Pancreas (tissue), 10 donors: Measurements from ENCODE around the gene EMP1. TPM values are rescaled to one million over a fixed set of nuclear protein-coding genes. Genes with fewer than 3 reads are reported as not detected.

Source experiments
- ATAC-seq, 4 donors: fragments of 200-7000 bp; cut with Tn5 transposase; one replicate each; pipeline versions ENCODE4 v1.8.0 to v1.9.1; 2020; ENCODE audit warnings: mild to moderate bottlenecking in 4 of 4, moderate library complexity in 4 of 4
- DNase-seq, 6 donors: peaks; one replicate each; pipeline ENCODE4 v3.0.0-alpha.2; 2020
- FAIRE-seq: peaks from 2 replicates; lab custom pipeline; 2012; peaks lifted over from hg19 to GRCh38; lab: Jason Lieb, UNC
- H3K27ac ChIP-seq, 4 donors: fragments of 200-600 bp; sonication (generic); 1 replicate in 3 of 4; 2 replicates in 1 of 4; pipeline versions ENCODE4 v1.5.0 to v1.8.0; 2020
- H3K27me3 ChIP-seq, 4 donors: fragments of 200-600 bp; one replicate each; pipeline ENCODE4 v1.8.0; 2021
- H3K36me3 ChIP-seq, 3 donors: fragments of 200-600 bp; sonication (generic) in 1 of 3; one replicate each; pipeline versions ENCODE4 v1.5.0 to v1.8.0; 2020 to 2021
- H3K4me1 ChIP-seq, 3 donors: fragments of 200-600 bp; one replicate each; pipeline ENCODE4 v1.8.0; 2021
- H3K4me3 ChIP-seq, 4 donors: fragments of 200-600 bp; sonication (generic) in 2 of 4; one replicate each; pipeline versions ENCODE4 v1.5.0 to v1.8.0; 2020 to 2021
- H3K9me3 ChIP-seq, 4 donors: fragments of 200-600 bp; one replicate each; pipeline ENCODE4 v1.8.0; 2021
- WGBS, 2 donors: extraction: QIAGEN DNeasy Blood & Tissue Kit; methylation state at CpG; one replicate each; pipeline ENCODE4 v1.1.7; 2013; 5-methylcytosine and 5-hydroxymethylcytosine counted together
- intact Hi-C, 3 donors: fragments of 100-400 bp; cut with DNase I; formaldehyde crosslinking; loops; one replicate each; pipeline versions ENCODE4 v1.11.1 to v1.14.2; 2022
- polyA plus RNA-seq, 2 donors: library from polyadenylated mRNA; stranded (reverse); fragments of 200-250 nt; gene quantifications; one replicate each; pipeline ENCODE4 v1.2.3, GENCODE V29; 2013
- total RNA-seq, 6 donors: library from RNA; stranded (reverse); fragmentation: NEBNext Ultra II Directional in 4 of 6; extraction: Animal tissue kit (Norgen Biotek cat#: 25700) in 4 of 6; gene quantifications; one replicate each; pipeline versions ENCODE4 v1.2.1 to v1.2.4, GENCODE V29; 2021 to 2023
- TF ChIP-seq, protein P1 (sequence below), 4 donors: fragments of 200-600 bp; sonication (generic) in 3 of 4; IDR thresholded peaks; one replicate each; pipeline versions ENCODE4 v1.5.0 to v1.8.0; 2021; ENCODE audit warnings: antibody characterized with exemption in 4 of 4
- donor health status: healthy with polysubstance abuse.
- donor health status: DM: no; HTN: no; CAD: no; lungs with moderate emphysema.
- donor health status: DM: no; HTN: no; CAD: no.
- donor health status: control.
- donor health status: control.
- donor health status: Bipolar disorder and iron deficiency.
- donor health status: DM: yes; HTN: yes; CAD: no.
- donor health status: DM: no; HTN: no; CAD: no.
- donor health status: DM: no; HTN: no; CAD: no.
- donor health status: DM: yes; HTN: yes; CAD: no.

The EMP1 gene
- total and polyA plus RNA-seq, 8 donors: 5.8 to 43.4 (median 18.7) TPM

- DNase-seq (no peak), ATAC-seq (no peak), FAIRE-seq (no peak)
- TF ChIP-seq, protein P1, sequence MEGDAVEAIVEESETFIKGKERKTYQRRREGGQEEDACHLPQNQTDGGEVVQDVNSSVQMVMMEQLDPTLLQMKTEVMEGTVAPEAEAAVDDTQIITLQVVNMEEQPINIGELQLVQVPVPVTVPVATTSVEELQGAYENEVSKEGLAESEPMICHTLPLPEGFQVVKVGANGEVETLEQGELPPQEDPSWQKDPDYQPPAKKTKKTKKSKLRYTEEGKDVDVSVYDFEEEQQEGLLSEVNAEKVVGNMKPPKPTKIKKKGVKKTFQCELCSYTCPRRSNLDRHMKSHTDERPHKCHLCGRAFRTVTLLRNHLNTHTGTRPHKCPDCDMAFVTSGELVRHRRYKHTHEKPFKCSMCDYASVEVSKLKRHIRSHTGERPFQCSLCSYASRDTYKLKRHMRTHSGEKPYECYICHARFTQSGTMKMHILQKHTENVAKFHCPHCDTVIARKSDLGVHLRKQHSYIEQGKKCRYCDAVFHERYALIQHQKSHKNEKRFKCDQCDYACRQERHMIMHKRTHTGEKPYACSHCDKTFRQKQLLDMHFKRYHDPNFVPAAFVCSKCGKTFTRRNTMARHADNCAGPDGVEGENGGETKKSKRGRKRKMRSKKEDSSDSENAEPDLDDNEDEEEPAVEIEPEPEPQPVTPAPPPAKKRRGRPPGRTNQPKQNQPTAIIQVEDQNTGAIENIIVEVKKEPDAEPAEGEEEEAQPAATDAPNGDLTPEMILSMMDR (IDR thresholded peaks at IDR 0.05): no peak
- Histone ChIP-seq H3K36me3 (no peaks in the 10 kb centered on the region), H3K9me3 (no peaks in the 10 kb centered on the region), H3K27ac (no peak overlapping the region), H3K27me3 (no peaks in the 10 kb centered on the region), H3K4me1 (no peaks in the 10 kb centered on the region), H3K4me3 (no peak overlapping the region)
- 57 to 60% methylated on average over 12 of the region's 12 CpGs for whole genome bisulfite sequencing, 2 donors
- intact Hi-C loops: loop anchor here in 1 of 3 donors (10.0 kb wide), 1 partner anchor 90 kb away; no protein-coding TSS in a partner anchor
These were observed 7.9 kb downstream of the EMP1 start for GRCh38 chr12:13204428-13204827.

- Histone ChIP-seq H3K27me3 (no peaks in the 10 kb centered on the region), H3K9me3 (no peaks in the 10 kb centered on the region), H3K4me1 (no peaks in the 10 kb centered on the region), H3K27ac (no peak overlapping the region), H3K4me3 (no peak overlapping the region), H3K36me3 (no peaks in the 10 kb centered on the region)
- 65 to 73% methylated on average over 3 of the region's 3 CpGs for WGBS, 2 donors
- FAIRE-seq (no peak), DNase-seq (peak in 1 of 6 donors; percentile 32), ATAC-seq (peak in 2 of 4 donors; percentile 33 to 52)
- TF ChIP-seq, protein P1 (IDR thresholded peaks at IDR 0.05): no peak
- intact Hi-C loops: loop anchor here in 1 of 3 donors (5.0 to 10.0 kb wide), 2 partner anchors 91 to 189 kb away; no protein-coding TSS in a partner anchor
These were observed 9.5 kb downstream of the EMP1 start for GRCh38 chr12:13205809-13206559.

- no peaks in the 10 kb centered on the region for H3K9me3 ChIP-seq
- no peak for ATAC-seq
- H3K27ac ChIP-seq: no peak overlapping the region
- 88 to 90% methylated on average over 1 of the region's 1 CpG for WGBS, 2 donors
- no peaks in the 10 kb centered on the region for H3K36me3 ChIP-seq
- no peaks in the 10 kb centered on the region for H3K4me1 ChIP-seq
- DNase-seq: no peak
- H3K27me3 ChIP-seq: no peaks in the 10 kb centered on the region
- intact Hi-C loops: loop anchor here in 1 of 3 donors (5.0 to 10.0 kb wide), 2 partner anchors 92 to 189 kb away; no protein-coding TSS in a partner anchor
- TF ChIP-seq, protein P1 (IDR thresholded peaks at IDR 0.05): no peak
- FAIRE-seq: no peak
- H3K4me3 ChIP-seq: no peak overlapping the region
These were observed 10.0 kb downstream of the EMP1 start for GRCh38 chr12:13206560-13206897.

GRCh38 chr12:13208533-13209435 is 12.3 kb downstream of the EMP1 start:
- 58 to 60% methylated on average over 9 of the region's 9 CpGs for WGBS, 2 donors
- ATAC-seq (peak in 2 of 4 donors; percentile 28 to 38), FAIRE-seq (no peak), DNase-seq (no peak)
- H3K4me1 ChIP-seq: no peaks in the 10 kb centered on the region
- no peaks in the 10 kb centered on the region for H3K9me3 ChIP-seq
- TF ChIP-seq, protein P1 (IDR thresholded peaks at IDR 0.05): peak in 1 of 4 donors; percentile 20
- no peak overlapping the region for H3K4me3 ChIP-seq
- H3K36me3 ChIP-seq: no peaks in the 10 kb centered on the region
- no peaks in the 10 kb centered on the region for H3K27me3 ChIP-seq
- H3K27ac ChIP-seq: no peak overlapping the region
- intact Hi-C loops: loop anchor here in 1 of 3 donors (5.0 to 10.0 kb wide), 2 partner anchors 94 to 191 kb away; no protein-coding TSS in a partner anchor
